Measurements from ENCODE around the gene APOA1.

APOA1 gene

DNA sequence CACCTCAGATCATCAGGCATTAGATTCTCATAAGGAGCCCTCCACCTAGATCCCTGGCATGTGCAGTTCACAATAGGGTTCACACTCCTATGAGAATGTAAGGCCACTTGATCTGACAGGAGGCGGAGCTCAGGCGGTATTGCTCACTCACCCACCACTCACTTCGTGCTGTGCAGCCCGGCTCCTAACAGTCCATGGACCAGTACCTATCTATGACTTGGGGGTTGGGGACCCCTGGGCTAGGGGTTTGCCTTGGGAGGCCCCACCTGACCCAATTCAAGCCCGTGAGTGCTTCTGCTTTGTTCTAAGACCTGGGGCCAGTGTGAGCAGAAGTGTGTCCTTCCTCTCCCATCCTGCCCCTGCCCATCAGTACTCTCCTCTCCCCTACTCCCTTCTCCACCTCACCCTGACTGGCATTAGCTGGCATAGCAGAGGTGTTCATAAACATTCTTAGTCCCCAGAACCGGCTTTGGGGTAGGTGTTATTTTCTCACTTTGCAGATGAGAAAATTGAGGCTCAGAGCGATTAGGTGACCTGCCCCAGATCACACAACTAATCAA, 5.6 kb downstream of the APOA1 start:
- DNase-seq (ENCODE audit: insufficient read length, low spot score) (no peak), FAIRE-seq (no peak)
- TF ChIP-seq, protein P1, sequence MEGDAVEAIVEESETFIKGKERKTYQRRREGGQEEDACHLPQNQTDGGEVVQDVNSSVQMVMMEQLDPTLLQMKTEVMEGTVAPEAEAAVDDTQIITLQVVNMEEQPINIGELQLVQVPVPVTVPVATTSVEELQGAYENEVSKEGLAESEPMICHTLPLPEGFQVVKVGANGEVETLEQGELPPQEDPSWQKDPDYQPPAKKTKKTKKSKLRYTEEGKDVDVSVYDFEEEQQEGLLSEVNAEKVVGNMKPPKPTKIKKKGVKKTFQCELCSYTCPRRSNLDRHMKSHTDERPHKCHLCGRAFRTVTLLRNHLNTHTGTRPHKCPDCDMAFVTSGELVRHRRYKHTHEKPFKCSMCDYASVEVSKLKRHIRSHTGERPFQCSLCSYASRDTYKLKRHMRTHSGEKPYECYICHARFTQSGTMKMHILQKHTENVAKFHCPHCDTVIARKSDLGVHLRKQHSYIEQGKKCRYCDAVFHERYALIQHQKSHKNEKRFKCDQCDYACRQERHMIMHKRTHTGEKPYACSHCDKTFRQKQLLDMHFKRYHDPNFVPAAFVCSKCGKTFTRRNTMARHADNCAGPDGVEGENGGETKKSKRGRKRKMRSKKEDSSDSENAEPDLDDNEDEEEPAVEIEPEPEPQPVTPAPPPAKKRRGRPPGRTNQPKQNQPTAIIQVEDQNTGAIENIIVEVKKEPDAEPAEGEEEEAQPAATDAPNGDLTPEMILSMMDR (IDR thresholded peaks at IDR 0.05; ENCODE audit: insufficient read depth, missing control alignments): no peak

DNA sequence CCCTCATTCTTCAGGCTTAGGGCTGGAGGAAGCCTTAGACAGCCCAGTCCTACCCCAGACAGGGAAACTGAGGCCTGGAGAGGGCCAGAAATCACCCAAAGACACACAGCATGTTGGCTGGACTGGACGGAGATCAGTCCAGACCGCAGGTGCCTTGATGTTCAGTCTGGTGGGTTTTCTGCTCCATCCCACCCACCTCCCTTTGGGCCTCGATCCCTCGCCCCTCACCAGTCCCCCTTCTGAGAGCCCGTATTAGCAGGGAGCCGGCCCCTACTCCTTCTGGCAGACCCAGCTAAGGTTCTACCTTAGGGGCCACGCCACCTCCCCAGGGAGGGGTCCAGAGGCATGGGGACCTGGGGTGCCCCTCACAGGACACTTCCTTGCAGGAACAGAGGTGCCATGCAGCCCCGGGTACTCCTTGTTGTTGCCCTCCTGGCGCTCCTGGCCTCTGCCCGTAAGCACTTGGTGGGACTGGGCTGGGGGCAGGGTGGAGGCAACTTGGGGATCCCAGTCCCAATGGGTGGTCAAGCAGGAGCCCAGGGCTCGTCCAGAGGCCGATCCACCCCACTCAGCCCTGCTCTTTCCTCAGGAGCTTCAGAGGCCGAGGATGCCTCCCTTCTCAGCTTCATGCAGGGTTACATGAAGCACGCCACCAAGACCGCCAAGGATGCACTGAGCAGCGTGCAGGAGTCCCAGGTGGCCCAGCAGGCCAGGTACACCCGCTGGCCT, 7.1 kb downstream of the APOA1 start:
- TF ChIP-seq, protein P1 (IDR thresholded peaks at IDR 0.05; ENCODE audit: insufficient read depth, missing control alignments): no peak
- FAIRE-seq: no peak
- no peak for DNase-seq (ENCODE audit: insufficient read length, low spot score)

DNA sequence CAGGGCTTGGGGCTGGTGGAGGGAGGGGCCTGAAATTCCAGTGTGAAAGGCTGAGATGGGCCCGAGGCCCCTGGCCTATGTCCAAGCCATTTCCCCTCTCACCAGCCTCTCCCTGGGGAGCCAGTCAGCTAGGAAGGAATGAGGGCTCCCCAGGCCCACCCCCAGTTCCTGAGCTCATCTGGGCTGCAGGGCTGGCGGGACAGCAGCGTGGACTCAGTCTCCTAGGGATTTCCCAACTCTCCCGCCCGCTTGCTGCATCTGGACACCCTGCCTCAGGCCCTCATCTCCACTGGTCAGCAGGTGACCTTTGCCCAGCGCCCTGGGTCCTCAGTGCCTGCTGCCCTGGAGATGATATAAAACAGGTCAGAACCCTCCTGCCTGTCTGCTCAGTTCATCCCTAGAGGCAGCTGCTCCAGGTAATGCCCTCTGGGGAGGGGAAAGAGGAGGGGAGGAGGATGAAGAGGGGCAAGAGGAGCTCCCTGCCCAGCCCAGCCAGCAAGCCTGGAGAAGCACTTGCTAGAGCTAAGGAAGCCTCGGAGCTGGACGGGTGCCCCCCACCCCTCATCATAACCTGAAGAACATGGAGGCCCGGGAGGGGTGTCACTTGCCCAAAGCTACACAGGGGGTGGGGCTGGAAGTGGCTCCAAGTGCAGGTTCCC, 7.8 kb downstream of the APOA1 start, which contains the start of gene APOC3:
Gene APOC3 (plus strand): TSS at position 383 of the 659 bp plus-strand sequence. CDS start 676 bp downstream, outside the sequence.
- no peak for DNase-seq (ENCODE audit: insufficient read length, low spot score)
- TF ChIP-seq, protein P1 (IDR thresholded peaks at IDR 0.05; ENCODE audit: insufficient read depth, missing control alignments): no peak
- FAIRE-seq: no peak

DNA sequence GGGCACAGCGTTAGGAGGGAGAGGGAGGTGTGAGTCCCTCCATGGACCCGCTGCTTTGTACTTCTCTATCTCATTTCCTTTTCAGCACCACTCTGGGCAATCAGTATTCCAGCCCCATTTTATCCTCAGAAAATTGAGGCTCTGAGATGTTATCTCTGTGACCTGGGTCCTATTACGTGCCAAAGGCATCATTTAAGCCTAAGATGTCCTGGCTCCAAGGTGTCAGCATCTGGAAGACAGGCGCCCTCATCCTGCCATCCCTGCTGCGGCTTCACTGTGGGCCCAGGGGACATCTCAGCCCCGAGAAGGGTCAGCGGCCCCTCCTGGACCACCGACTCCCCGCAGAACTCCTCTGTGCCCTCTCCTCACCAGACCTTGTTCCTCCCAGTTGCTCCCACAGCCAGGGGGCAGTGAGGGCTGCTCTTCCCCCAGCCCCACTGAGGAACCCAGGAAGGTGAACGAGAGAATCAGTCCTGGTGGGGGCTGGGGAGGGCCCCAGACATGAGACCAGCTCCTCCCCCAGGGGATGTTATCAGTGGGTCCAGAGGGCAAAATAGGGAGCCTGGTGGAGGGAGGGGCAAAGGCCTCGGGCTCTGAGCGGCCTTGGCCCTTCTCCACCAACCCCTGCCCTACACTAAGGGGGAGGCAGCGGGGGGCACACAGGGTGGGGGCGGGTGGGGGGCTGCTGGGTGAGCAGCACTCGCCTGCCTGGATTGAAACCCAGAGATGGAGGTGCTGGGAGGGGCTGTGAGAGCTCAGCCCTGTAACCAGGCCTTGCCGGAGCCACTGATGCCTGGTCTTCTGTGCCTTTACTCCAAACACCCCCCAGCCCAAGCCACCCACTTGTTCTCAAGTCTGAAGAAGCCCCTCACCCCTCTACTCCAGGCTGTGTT, 8.5 kb downstream of the APOA1 start:
- TF ChIP-seq, protein P1 (IDR thresholded peaks at IDR 0.05; ENCODE audit: insufficient read depth, missing control alignments): no peak
- FAIRE-seq (no peak), DNase-seq (ENCODE audit: insufficient read length, low spot score) (no peak)

DNA sequence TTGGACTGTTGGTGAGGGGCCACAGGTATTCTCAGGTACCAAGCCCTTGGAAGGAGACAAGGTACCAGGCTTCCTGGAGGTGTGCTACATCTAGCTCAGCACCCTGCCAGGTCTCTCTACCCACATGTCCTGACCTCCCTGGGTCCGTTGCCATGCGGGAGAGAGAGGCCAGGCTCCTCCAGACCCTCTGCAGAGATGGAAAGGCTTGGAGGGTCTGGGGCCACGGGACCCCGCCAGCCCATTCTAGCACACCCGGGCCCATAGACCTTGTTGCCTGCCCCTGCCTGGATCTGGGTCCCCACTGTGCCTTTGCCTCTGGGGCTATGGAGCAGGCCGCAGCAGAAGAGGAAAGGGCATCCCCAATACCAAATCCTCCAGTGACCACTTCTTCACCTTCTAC, 10.0 kb downstream of the APOA1 start:
- no peak for FAIRE-seq
- TF ChIP-seq, protein P1 (IDR thresholded peaks at IDR 0.05; ENCODE audit: insufficient read depth, missing control alignments): no peak
- no peak for DNase-seq (ENCODE audit: insufficient read length, low spot score)

DNA sequence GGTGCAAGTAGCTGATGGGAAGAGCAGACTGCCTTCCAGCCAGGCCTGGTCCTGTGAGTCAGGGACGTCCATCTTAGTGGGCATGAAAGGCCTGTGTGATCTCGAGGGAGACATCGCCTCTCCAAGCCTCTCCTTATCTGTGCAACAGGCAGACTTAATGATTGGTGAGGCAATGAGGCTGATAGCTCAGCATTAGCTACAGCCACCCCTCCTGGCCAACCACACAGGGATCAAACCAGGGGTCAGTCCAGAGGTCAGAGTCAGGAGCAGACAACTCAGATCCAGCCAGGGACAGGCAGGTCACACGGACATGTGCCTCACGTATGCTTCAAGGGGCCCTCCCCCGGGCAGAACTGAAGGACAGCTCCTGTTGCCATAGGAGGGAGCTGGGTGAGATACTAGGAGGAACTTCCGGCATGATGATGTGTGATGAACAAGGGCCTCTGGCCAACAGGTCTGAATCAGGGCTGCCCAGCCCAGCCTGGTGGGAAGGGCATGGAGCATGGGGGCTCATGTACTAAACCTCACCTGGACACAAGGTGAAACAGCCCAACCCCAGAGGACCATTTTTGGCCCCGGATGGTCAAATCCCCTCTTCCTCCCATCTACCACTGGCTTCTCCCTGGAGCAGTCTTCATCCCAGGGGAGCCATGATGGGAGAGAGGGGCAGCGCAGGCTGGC, 10.5 kb downstream of the APOA1 start:
- FAIRE-seq (no peak), DNase-seq (ENCODE audit: insufficient read length, low spot score) (no peak)
- TF ChIP-seq, protein P1 (IDR thresholded peaks at IDR 0.05; ENCODE audit: insufficient read depth, missing control alignments): no peak
